MM.1S (cell line): ENCODE data around the gene PDE11A.

Source experiments
- DNase-seq: peaks from one replicate; pipeline ENCODE4 v3.0.0-alpha.2; 2015
- H2AFZ ChIP-seq: fragments of 300-600 bp; sonication (generic); 2 replicates; pipeline ENCODE4 v1.6.0; 2016; ENCODE audit warnings: antibody characterized with exemption, low read length
- H3F3A ChIP-seq: fragments of 300-600 bp; sonication (generic); 2 replicates; pipeline ENCODE4 v1.6.1; 2016; ENCODE audit warnings: mild to moderate bottlenecking, antibody characterized with exemption, low read length, moderate library complexity, mixed read lengths; ENCODE audit not compliant: insufficient read depth
- H3K27ac ChIP-seq: fragments of 300-600 bp; sonication (generic); 2 replicates; pipeline ENCODE4 v1.5.1; 2016; ENCODE audit warnings: mild to moderate bottlenecking, low read length
- H3K27me3 ChIP-seq: fragments of 300-600 bp; sonication (generic); replicated peaks from 2 replicates; pipeline ENCODE4 v1.6.0; 2016; ENCODE audit warnings: low read length; ENCODE audit not compliant: insufficient read depth
- H3K36me3 ChIP-seq: fragments of 300-600 bp; sonication (generic); replicated peaks from 2 replicates; pipeline ENCODE4 v1.6.1; 2016; ENCODE audit warnings: mild to moderate bottlenecking, low read length, mixed read lengths; ENCODE audit not compliant: insufficient read depth
- H3K4me1 ChIP-seq: fragments of 300-600 bp; sonication (generic); 2 replicates; pipeline ENCODE4 v1.6.1; 2016; ENCODE audit warnings: low read length, mixed read lengths
- H3K4me2 ChIP-seq: fragments of 300-600 bp; sonication (generic); 2 replicates; pipeline ENCODE4 v1.6.0; 2016; ENCODE audit warnings: low read depth, low read length
- H3K4me3 ChIP-seq: fragments of 300-600 bp; sonication (generic); 2 replicates; pipeline ENCODE4 v1.5.1; 2016; ENCODE audit warnings: low read length, mixed read lengths
- H3K79me2 ChIP-seq: fragments of 300-600 bp; sonication (generic); 2 replicates; pipeline ENCODE4 v1.6.1; 2016; ENCODE audit warnings: mixed run types, low read length, mixed read lengths
- H3K9ac ChIP-seq: fragments of 300-600 bp; sonication (generic); 2 replicates; pipeline ENCODE4 v1.6.1; 2016; ENCODE audit warnings: low read length, mixed read lengths
- H3K9me2 ChIP-seq: fragments of 300-600 bp; sonication (generic); replicated peaks from 2 replicates; pipeline ENCODE4 v1.6.1; 2016; ENCODE audit warnings: mild to moderate bottlenecking, low read length, mixed read lengths; ENCODE audit not compliant: insufficient read depth
- H3K9me3 ChIP-seq: fragments of 300-600 bp; sonication (generic); replicated peaks from 2 replicates; pipeline ENCODE4 v1.6.1; 2016; ENCODE audit warnings: mild to moderate bottlenecking, low read length, mixed read lengths; ENCODE audit not compliant: insufficient read depth
- H4K20me1 ChIP-seq: fragments of 300-600 bp; sonication (generic); 2 replicates; pipeline ENCODE4 v1.6.1; 2016; ENCODE audit warnings: mild to moderate bottlenecking, low read length, moderate library complexity, mixed read lengths; ENCODE audit not compliant: insufficient read depth
- EZH2 ChIP-seq: fragments of 300-600 bp; sonication (generic); optimal IDR thresholded peaks from 2 replicates; pipeline ENCODE3; 2017; ENCODE audit warnings: low read depth, mild to moderate bottlenecking, antibody characterized with exemption, low read length, mixed read lengths
- EZH2phosphoT487 ChIP-seq: fragments of 300-600 bp; sonication (generic); IDR thresholded peaks from 2 replicates; pipeline ENCODE4 v1.6.1; 2018; ENCODE audit warnings: antibody characterized with exemption, low read length
- TF ChIP-seq, protein P1 (sequence below): fragments of 300-600 bp; sonication (generic); IDR thresholded peaks from 2 replicates; pipeline ENCODE4 v1.5.1; 2016; ENCODE audit warnings: antibody characterized with exemption, low read length, mixed read lengths

Gene PDE11A

DNA sequence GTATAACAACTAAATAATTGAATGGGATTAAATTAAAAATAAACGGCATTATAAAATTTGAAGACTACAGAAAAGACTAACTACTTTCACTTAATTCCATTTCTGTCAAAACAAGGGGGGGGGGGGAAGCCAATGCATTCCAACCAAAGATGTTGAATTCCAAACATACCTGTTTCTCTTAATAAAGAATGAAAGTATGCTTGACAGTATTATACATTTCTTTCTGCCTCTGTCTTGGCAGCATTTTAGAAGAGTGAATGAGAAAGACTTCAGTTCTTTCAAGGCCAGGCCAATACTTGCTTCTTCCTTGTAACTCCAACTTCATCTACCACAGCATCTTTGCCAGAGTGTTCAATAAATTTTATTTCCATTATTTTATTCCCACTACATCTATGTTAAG, 65.9 kb downstream of the PDE11A start:
- Histone ChIP-seq H3K27me3 (no peaks in the 10 kb centered on the region), H3K36me3 (no peaks in the 10 kb centered on the region), H3K9me3 (no peaks in the 10 kb centered on the region), H3K9ac (no peak overlapping the region), H3K4me3 (no peak overlapping the region), H3K79me2 (no peaks in the 10 kb centered on the region), H3K4me1 (no peaks in the 10 kb centered on the region), H3K4me2 (no peak overlapping the region), H2AFZ (no peak overlapping the region), H3K9me2 (no peaks in the 10 kb centered on the region), H3K27ac (no peak overlapping the region), H4K20me1 (no peaks in the 10 kb centered on the region), H3F3A (no peaks in the 10 kb centered on the region)
- no peak for TF ChIP-seq EZH2phosphoT487
- TF ChIP-seq EZH2 = no peak
- TF ChIP-seq, protein P1, sequence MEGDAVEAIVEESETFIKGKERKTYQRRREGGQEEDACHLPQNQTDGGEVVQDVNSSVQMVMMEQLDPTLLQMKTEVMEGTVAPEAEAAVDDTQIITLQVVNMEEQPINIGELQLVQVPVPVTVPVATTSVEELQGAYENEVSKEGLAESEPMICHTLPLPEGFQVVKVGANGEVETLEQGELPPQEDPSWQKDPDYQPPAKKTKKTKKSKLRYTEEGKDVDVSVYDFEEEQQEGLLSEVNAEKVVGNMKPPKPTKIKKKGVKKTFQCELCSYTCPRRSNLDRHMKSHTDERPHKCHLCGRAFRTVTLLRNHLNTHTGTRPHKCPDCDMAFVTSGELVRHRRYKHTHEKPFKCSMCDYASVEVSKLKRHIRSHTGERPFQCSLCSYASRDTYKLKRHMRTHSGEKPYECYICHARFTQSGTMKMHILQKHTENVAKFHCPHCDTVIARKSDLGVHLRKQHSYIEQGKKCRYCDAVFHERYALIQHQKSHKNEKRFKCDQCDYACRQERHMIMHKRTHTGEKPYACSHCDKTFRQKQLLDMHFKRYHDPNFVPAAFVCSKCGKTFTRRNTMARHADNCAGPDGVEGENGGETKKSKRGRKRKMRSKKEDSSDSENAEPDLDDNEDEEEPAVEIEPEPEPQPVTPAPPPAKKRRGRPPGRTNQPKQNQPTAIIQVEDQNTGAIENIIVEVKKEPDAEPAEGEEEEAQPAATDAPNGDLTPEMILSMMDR = no peak
- DNase-seq = no peak

DNA sequence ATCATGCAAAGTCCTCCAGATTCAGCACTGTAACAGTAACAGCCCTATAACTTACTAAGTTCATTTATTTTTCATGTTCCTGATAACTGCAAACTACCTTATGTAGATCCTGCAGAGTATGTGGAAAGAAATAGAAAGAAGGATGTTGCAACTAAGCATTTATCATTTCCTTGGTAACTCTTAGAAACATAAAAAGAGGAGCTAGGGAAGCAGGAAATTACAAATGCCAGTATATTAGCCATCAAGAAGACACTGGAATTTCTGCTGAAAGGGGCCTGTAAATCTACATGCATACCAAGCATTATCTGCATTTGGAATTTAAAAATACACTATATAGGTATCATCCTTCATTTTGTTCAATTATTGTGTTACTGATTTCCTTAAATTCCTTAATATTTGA, 66.8 kb downstream of the PDE11A start:
- Histone ChIP-seq H3K79me2 (no peaks in the 10 kb centered on the region), H4K20me1 (no peaks in the 10 kb centered on the region), H3F3A (no peaks in the 10 kb centered on the region), H3K9me3 (no peaks in the 10 kb centered on the region), H3K27ac (no peak overlapping the region), H3K36me3 (no peaks in the 10 kb centered on the region), H3K27me3 (no peaks in the 10 kb centered on the region), H3K9ac (no peak overlapping the region), H3K4me1 (no peaks in the 10 kb centered on the region), H3K4me2 (no peak overlapping the region), H2AFZ (no peak overlapping the region), H3K4me3 (no peak overlapping the region), H3K9me2 (no peaks in the 10 kb centered on the region)
- DNase-seq = no peak
- TF ChIP-seq EZH2 (no peak), EZH2phosphoT487 (no peak)
- TF ChIP-seq, protein P1 = no peak

DNA sequence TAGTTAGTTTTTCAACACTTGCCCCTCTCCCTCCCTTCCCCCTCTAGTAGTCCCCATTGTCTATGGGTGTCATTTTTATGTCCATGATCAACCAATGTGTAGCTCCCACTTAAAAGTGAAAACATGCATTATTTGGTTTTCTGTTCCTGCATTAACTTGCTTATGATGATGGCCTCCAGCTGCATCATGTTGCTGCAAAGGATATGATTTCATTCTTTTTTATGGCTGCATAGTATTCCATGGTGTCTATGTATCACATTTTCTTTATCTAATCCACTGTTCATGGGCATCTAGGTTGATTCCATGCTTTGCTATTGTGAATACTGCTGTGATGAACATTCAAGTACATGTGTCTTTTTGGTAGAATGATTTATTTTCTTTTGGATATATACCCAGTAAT, 70.5 kb downstream of the PDE11A start:
- Histone ChIP-seq H3K9me2 (no peaks in the 10 kb centered on the region), H3K4me1 (no peaks in the 10 kb centered on the region), H3K27ac (no peak overlapping the region), H3F3A (no peaks in the 10 kb centered on the region), H3K27me3 (no peaks in the 10 kb centered on the region), H3K4me3 (no peak overlapping the region), H3K9me3 (no peaks in the 10 kb centered on the region), H3K36me3 (no peaks in the 10 kb centered on the region), H3K4me2 (no peak overlapping the region), H3K79me2 (no peaks in the 10 kb centered on the region), H4K20me1 (no peaks in the 10 kb centered on the region), H3K9ac (no peak overlapping the region), H2AFZ (no peak overlapping the region)
- TF ChIP-seq, protein P1 = no peak
- TF ChIP-seq EZH2 (no peak), EZH2phosphoT487 (no peak)
- no peak for DNase-seq
